SK-N-MC (cell line): ENCODE results near the gene KIRREL2.

ENCODE experiments used
- FOXP2 ChIP-seq: optimal IDR thresholded peaks from 2 replicates; pipeline ENCODE3; 2011; ENCODE audit warnings: mild to moderate bottlenecking, moderate library complexity; ENCODE audit not compliant: insufficient read depth; ENCODE audit errors: extremely low read length, control extremely low read depth
- POLR2AphosphoS5 ChIP-seq: IDR thresholded peaks from 2 replicates; pipeline ENCODE4 v1.6.1; 2012; ENCODE audit warnings: mild to moderate bottlenecking, low read depth, low read length, borderline replicate concordance

DNA sequence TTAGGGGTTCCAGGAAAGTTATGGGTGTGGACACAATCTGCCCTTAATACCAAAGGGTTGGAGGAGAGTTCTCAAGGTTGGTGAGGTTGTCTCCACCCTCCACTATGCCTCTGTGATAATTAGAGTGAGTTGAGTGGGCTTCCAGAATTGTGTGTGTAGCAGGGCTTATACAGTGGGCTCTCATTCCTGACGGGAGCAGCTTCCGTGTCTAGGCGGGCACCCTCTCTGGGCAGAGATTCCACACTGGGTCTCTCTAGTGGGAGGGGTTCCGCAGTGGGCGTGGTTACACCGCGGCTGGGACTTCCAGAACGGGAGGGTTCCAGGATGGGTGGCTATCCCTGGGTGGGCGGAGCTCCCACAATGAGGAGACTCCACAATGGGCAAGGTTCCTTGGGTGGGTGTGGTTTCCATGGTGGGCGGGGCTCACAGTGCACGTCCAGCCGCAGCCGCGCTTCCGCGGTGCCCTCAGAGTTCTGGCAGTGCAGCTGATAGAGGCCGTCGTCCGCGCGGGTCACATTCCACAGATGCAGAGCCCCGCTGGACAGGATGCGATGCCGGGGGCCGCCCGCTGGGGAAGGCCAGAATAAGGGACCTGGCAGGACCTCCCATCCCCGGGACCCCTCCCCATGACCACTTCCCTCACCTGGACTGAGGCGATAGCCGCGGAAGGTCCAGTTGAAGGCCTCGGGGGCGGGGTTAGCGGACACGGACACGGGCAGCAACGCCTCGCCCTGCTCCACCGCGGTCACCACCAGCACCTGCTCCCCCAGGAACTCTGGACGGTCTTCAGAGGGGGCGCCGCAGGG lies 12.8 kb upstream of the KIRREL2 start:
- TF ChIP-seq POLR2AphosphoS5 (no peak), FOXP2 (no peak)
